ENCODE results near the gene HS6ST3.

GRCh38 chr13:96450326-96451020 lies 360.6 kb downstream of the HS6ST3 start:
- TF ChIP-seq CTCF (conservative IDR thresholded peaks at IDR 0.05 in 1 of 2, IDR thresholded peaks at IDR 0.05 in 1 of 2; ENCODE audit: low read depth in 1 of 2, low read length in 2 of 2) (no peak), EZH2 (IDR thresholded peaks at IDR 0.05; ENCODE audit: low read length, missing control alignments) (no peak)
